ENCODE measurements around the gene ELMO1. TPM values are rescaled to one million over a fixed set of nuclear protein-coding genes. Genes with fewer than 3 reads are reported as not detected.

Gene ELMO1
- total RNA-seq, 1 experiment from 2014 or later = 8.7 TPM

DNA sequence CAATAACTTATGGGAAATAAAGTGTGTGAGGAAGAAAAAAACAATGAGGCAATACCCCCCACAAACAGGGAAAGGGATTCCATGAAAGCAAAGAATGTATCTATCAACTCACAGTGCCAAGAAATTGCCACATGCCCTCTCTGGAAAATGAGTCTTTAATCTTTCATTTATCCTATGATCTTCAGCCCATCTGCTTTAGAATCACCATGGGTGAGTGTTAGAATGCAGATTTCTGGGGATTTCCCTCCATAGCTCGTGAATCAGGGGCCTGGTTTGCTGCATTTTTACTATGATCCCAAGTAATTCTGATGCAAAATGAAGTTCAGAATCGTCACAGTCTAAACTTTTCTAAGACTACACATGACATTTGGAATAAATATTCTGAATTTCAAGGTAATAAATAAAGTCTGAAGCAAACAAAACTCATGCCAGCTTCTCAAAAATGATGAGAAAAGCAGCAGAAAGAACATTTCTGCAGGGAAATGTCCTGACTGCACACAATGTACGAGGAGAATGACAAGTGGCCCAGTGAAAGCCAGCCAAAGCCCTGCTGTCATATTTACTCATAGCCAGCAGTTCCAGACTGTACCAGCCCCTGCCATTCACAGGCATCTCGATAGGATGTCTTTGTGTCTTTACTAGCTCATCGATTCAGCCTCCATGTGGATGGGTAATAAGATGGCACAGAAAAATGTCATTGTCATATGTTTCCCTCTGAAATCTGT lies 167.1 kb downstream of the ELMO1 start:
- Histone ChIP-seq H3K27me3 (ENCODE audit: control insufficient read depth, insufficient read depth, low read length) (no peaks in the 10 kb centered on the region), H3K4me3 (ENCODE audit: insufficient read depth, low read depth, low read length) (no peak overlapping the region), H3K36me3 (replicated peaks; ENCODE audit: control insufficient read depth, insufficient read depth, low read length) (no peaks in the 10 kb centered on the region)
- DNase-seq = no peak

DNA sequence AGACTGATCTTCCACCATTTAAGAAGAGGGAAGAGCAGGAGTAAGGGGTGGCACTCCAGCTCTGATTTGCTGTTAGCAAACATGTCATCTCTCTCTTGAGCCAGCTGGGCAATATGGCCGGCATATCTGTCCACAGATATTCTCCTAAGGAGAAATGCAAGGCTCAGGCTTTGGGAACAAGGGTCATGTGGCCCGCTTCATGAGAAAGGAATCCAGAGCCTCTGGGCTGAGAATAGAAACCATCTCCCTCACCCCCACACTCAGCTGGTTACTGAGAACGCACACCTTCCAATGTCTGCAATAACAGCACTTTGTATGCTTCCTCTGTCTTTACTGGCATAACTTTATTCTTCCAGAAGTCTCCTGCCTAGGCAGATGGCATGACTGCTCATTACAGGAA lies 171.2 kb downstream of the ELMO1 start:
- Histone ChIP-seq H3K27me3 (ENCODE audit: control insufficient read depth, insufficient read depth, low read length) (no peaks in the 10 kb centered on the region), H3K4me3 (ENCODE audit: insufficient read depth, low read depth, low read length) (no peak overlapping the region), H3K36me3 (replicated peaks; ENCODE audit: control insufficient read depth, insufficient read depth, low read length) (no peaks in the 10 kb centered on the region)
- DNase-seq = no peak

DNA sequence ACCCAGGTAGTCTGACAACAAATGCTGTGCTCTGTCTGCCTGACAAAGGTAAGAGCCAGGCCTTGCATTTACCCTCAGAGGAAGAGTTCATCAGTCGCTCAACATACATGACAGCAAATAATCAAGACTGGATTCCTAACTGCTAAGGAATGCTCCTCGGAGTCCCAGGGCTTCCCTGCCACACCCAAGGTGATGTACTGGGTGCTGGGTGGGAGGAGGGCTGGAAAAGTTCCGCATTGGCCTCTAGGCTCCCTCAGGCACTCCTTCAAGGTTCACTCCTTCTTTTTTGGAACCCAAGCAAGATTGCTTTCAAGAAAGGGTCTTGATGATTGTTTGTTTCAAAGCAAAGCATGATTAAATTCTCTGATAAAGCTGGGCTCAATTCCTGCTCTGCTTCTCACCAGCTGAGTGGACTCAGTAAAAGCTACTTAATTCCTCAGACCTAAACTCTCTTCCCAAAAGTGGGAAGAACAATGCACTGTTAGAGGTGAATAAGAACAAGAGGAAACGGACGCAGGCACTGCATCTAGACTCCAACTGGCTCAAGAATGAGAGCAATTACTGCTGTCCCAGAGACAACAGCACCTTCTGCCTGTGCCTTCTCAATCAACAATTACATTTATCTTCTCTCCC lies 173.5 kb downstream of the ELMO1 start:
- Histone ChIP-seq H3K27me3 (ENCODE audit: control insufficient read depth, insufficient read depth, low read length) (no peaks in the 10 kb centered on the region), H3K4me3 (ENCODE audit: insufficient read depth, low read depth, low read length) (no peak overlapping the region), H3K36me3 (replicated peaks; ENCODE audit: control insufficient read depth, insufficient read depth, low read length) (no peaks in the 10 kb centered on the region)
- DNase-seq = no peak

DNA sequence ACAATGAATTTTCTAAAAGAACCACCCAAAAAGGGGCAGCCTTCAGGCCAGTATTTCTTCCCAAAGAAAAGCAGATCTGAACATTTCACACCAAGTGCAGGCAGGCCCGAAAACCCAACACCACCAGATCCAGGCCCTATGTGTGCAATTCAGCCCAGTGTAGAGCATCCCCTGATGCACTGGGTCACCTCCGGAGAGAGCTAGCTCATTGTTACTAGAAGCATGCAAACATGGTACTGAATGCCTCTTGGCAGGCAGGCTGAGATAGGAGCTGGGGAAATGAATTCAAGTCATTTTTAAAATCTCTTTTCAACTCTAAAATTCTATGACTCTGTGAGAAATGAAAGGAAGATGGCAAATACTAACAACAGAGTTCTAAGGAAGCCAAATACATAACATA lies 174.8 kb downstream of the ELMO1 start:
- DNase-seq = no peak
- no peaks in the 10 kb centered on the region for H3K36me3 ChIP-seq (replicated peaks; ENCODE audit: control insufficient read depth, insufficient read depth, low read length)
- no peak overlapping the region for H3K4me3 ChIP-seq (ENCODE audit: insufficient read depth, low read depth, low read length)
- H3K27me3 ChIP-seq (ENCODE audit: control insufficient read depth, insufficient read depth, low read length) = no peaks in the 10 kb centered on the region

DNA sequence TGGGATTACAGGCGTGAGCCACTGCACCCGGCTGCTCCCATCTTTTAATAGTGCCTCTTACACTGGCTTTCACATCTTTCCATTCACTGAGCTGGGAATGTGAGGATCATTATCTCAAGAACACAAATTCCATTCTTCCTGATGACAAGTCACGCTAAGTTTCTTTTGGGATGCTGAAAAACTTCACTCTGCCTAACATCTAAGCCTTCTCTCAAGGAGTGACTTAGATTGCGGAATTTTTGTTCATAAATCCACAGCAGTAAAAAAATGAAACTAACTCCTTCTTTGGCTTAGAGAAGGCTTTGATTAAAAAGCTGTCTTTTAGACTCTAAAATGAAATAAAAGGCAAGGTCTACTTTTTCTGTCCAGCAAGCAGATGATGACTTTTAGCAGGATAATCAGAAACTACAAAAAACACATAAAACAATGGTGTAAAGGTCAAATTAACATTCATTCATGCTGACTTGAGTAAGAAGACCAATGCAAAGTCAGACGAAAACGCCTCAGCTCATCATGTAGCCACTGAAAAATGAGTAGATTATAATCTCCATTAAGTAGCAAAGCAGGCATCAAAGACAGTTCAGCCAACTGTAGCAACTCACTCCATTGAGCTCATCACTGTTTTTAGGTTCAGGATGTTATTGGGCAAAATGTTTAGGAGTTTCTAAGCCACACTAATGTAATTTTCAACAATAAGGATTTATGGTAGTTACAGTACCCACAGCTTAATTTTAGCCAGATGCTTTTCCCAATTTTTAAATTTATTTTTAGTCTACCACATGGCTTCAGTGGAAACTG lies 178.8 kb downstream of the ELMO1 start:
- Histone ChIP-seq H3K36me3 (replicated peaks; ENCODE audit: control insufficient read depth, insufficient read depth, low read length) (no peaks in the 10 kb centered on the region), H3K27me3 (ENCODE audit: control insufficient read depth, insufficient read depth, low read length) (no peaks in the 10 kb centered on the region), H3K4me3 (ENCODE audit: insufficient read depth, low read depth, low read length) (no peak overlapping the region)
- DNase-seq = no peak

DNA sequence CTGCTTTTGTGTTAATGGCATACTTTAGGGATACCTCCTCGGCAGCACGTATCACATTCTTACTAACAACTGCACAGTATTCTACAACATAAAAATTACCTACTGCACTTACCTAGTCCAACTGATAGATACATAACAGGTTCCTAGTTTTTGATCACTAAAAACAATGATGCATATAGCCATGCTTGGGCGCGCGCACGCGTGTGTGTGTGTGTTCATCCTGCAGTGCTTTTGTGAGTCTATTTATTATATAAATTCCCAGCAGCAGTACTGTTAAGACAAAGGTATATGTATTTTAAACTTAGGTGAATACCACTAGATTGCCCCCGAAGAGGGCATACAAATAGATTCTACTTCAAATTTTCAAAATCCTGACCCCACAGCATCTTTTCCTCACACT lies 181.4 kb downstream of the ELMO1 start:
- H3K27me3 ChIP-seq (ENCODE audit: control insufficient read depth, insufficient read depth, low read length) = no peaks in the 10 kb centered on the region
- no peaks in the 10 kb centered on the region for H3K36me3 ChIP-seq (replicated peaks; ENCODE audit: control insufficient read depth, insufficient read depth, low read length)
- H3K4me3 ChIP-seq (ENCODE audit: insufficient read depth, low read depth, low read length) = no peak overlapping the region
- no peak for DNase-seq

DNA sequence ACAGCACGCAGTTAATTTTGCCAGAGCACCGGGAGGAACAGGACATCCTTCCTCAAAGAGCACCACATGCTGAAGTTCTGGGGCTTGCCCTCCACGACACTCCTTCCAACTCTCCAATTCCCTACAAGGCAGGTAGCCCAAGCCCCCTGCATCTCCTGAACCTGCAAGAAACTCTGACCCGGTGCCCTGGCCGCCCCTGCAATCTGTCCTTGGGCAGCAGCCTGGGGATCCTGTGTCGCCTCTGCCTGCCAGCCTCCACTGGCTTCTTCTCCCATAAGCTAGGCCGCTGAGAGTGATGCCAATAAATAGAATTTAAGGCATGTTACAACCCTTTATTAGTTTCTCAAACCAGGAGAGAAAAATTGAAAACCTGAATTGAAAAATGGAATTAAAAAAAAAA lies 182.8 kb downstream of the ELMO1 start:
- H3K36me3 ChIP-seq (replicated peaks; ENCODE audit: control insufficient read depth, insufficient read depth, low read length) = no peaks in the 10 kb centered on the region
- H3K27me3 ChIP-seq (ENCODE audit: control insufficient read depth, insufficient read depth, low read length) = no peaks in the 10 kb centered on the region
- no peak overlapping the region for H3K4me3 ChIP-seq (ENCODE audit: insufficient read depth, low read depth, low read length)
- no peak for DNase-seq

DNA sequence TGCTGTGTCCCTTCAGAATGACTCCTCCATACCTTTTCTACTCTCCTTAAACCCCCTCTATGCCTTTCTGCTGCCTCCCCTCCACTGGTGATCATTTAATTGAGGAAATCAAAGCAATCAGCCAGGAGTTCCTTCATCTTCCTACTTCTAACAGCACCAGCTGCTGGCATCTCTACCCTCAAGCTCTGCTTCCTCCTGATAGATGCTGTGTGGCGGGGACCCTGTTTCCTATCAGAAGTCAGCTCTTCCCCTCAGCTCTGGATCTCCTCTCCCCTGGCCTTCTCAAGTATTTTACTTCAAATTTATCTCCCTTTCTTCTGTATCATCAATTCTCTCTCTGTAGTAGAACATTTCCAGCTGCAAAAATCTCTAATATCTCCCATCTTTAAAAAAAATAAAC lies 183.7 kb downstream of the ELMO1 start:
- no peak overlapping the region for H3K4me3 ChIP-seq (ENCODE audit: insufficient read depth, low read depth, low read length)
- no peaks in the 10 kb centered on the region for H3K27me3 ChIP-seq (ENCODE audit: control insufficient read depth, insufficient read depth, low read length)
- DNase-seq = no peak
- H3K36me3 ChIP-seq (replicated peaks; ENCODE audit: control insufficient read depth, insufficient read depth, low read length) = no peaks in the 10 kb centered on the region

DNA sequence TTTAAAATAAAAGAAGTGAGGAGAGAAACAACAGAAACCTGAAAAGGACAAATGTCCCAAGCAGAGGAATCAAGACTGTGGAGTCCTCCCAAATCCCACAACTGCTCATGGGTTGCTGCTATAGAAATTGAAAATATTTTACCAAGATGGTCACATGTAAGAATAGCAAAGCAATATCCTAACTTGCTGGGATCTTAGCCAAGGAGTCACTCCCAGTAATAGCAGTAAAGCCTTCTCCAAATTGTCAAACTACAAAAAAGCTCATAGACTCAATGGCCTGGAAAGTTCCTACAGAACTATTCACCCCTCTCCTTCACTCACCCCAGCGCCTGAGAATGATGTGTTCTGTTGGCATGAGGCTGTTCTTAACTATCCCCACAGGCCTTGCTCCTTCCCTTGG lies 186.5 kb downstream of the ELMO1 start:
- no peak overlapping the region for H3K4me3 ChIP-seq (ENCODE audit: insufficient read depth, low read depth, low read length)
- H3K27me3 ChIP-seq (ENCODE audit: control insufficient read depth, insufficient read depth, low read length) = no peaks in the 10 kb centered on the region
- no peaks in the 10 kb centered on the region for H3K36me3 ChIP-seq (replicated peaks; ENCODE audit: control insufficient read depth, insufficient read depth, low read length)
- no peak for DNase-seq

DNA sequence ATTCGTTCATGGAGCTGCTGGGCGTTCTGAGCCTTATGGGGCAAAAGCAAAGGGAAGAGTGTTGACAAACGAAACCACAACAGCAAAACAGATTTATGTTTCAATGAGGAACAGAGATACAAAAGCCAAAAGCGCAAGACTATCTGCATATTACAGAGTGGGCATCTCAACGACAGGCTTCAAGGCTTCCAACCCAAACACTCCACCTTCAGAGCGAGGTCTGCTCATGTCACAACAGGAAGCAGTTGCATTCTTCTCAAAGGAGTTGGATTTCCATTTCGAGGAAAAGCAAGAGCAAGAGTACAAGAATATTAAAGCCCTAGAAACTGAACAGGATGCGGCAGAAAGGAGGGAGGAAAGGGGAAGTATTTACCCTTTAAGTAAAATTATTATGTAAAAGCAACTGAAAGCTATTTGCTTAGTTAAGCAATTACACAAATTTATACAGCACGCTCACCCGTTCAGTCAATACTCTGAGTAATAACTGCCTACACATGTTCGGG lies 189.3 kb downstream of the ELMO1 start:
- H3K27me3 ChIP-seq (ENCODE audit: control insufficient read depth, insufficient read depth, low read length) = no peaks in the 10 kb centered on the region
- DNase-seq = no peak
- H3K4me3 ChIP-seq (ENCODE audit: insufficient read depth, low read depth, low read length) = no peak overlapping the region
- H3K36me3 ChIP-seq (replicated peaks; ENCODE audit: control insufficient read depth, insufficient read depth, low read length) = no peaks in the 10 kb centered on the region

DNA sequence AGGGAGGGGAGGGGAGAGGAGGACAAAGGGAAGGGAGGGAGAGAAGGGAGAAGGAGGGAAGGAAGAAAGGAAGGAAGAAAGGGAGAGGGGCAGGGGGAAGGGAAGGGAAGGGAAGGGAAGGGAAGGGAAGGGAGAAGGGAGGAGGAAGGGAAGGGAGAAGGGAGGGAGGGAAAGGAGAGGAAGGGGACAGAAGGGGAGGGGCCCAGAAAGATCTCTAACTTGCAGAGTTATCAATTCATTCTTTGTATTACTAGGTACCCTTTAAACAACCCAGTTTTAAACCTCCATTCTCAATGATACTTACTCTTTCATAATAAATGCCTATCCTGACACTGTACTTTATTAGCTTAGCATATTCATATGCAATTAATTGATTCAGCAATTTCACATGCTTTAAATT lies 192.0 kb downstream of the ELMO1 start:
- H3K27me3 ChIP-seq (ENCODE audit: control insufficient read depth, insufficient read depth, low read length) = no peaks in the 10 kb centered on the region
- no peak overlapping the region for H3K4me3 ChIP-seq (ENCODE audit: insufficient read depth, low read depth, low read length)
- DNase-seq = no peak
- no peaks in the 10 kb centered on the region for H3K36me3 ChIP-seq (replicated peaks; ENCODE audit: control insufficient read depth, insufficient read depth, low read length)

DNA sequence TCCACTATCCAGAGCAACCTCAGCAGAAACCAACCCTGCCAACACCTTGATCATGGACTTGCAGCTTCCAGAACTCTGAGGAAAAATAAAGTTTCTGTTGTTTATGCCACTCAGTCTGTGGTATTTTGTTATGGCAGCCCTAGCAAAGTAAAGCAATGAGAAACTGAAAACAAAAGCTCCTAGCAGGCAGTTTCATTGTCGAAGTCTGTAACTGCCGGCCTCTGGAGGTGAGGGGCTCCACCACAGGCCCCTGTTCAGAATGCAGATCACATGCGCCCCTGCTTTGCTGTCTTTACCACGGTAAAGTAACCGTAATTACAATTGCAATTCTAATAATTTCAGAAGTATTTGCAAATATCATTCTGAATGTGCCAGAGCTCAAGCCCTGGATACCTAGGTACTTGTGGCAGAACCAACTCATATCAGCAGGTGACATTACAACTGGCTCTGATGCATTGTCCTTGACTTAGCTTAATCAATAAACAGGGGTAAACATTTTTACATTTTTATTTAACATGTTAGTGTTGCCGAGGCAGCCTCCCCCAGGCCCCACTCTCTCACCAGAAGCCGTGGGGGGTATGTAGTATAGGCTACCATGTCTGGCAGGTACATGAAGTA lies 193.2 kb downstream of the ELMO1 start:
- no peaks in the 10 kb centered on the region for H3K27me3 ChIP-seq (ENCODE audit: control insufficient read depth, insufficient read depth, low read length)
- no peak overlapping the region for H3K4me3 ChIP-seq (ENCODE audit: insufficient read depth, low read depth, low read length)
- no peaks in the 10 kb centered on the region for H3K36me3 ChIP-seq (replicated peaks; ENCODE audit: control insufficient read depth, insufficient read depth, low read length)
- DNase-seq = no peak

DNA sequence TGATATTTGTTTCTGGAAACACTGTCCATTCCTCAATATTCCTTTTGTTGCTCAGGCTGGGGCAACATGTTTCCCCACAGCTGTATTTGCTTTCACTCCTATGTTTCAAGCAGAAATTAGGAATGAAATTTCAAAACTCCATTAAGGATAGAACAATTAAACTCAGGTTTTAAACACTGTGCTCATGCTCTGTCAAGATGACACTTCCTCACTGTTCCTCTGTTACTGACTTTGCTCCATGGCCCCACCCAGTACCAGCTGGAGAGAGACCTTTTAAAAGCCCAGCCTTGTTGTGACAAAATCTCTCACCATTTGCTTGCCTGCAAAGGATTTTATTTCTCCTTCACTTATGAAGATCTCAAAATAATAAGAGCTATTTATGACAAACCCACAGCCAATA lies 197.4 kb downstream of the ELMO1 start:
- H3K36me3 ChIP-seq (replicated peaks; ENCODE audit: control insufficient read depth, insufficient read depth, low read length) = no peaks in the 10 kb centered on the region
- DNase-seq = no peak
- no peak overlapping the region for H3K4me3 ChIP-seq (ENCODE audit: insufficient read depth, low read depth, low read length)
- no peaks in the 10 kb centered on the region for H3K27me3 ChIP-seq (ENCODE audit: control insufficient read depth, insufficient read depth, low read length)

DNA sequence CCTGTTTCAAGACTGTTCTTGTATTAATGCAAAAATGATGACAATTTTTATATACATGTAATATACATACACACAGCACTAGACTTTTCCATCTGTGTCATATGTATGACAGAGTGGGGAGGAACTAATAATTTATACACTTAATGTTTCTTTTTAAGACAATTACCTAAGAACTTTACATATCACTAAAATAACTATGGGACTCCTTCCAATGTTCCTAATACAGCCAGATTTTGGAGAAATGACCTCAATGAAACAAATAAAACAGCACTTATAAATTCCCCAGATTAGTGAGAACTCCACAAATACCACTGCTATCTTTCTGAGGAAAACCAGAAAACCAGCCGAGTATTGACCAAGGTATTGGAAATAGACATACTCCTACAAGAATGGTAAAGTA lies 199.4 kb downstream of the ELMO1 start:
- H3K36me3 ChIP-seq (replicated peaks; ENCODE audit: control insufficient read depth, insufficient read depth, low read length) = no peaks in the 10 kb centered on the region
- DNase-seq = no peak
- no peak overlapping the region for H3K4me3 ChIP-seq (ENCODE audit: insufficient read depth, low read depth, low read length)
- H3K27me3 ChIP-seq (ENCODE audit: control insufficient read depth, insufficient read depth, low read length) = no peaks in the 10 kb centered on the region

Data from H7 (cell line).